Skeletal muscle satellite cell (primary cell): ENCODE results near the gene C3orf22.

Source experiments
- H3K27me3 ChIP-seq: 2 replicates; pipeline ENCODE4 v1.7.0; 2013; ENCODE audit warnings: low read length; ENCODE audit not compliant: control insufficient read depth, insufficient read depth
- H3K36me3 ChIP-seq: 2 replicates; pipeline ENCODE4 v1.7.0; 2013; ENCODE audit warnings: mild to moderate bottlenecking, control low read depth, low read length; ENCODE audit not compliant: insufficient read depth
- H3K4me1 ChIP-seq: 2 replicates; pipeline ENCODE4 v1.7.0; 2013; ENCODE audit warnings: low read length; ENCODE audit not compliant: control insufficient read depth, insufficient read depth
- H3K4me2 ChIP-seq: 2 replicates; pipeline ENCODE4 v1.7.0; 2013; ENCODE audit warnings: mild to moderate bottlenecking, low read length
- H3K4me3 ChIP-seq: 2 replicates; pipeline ENCODE4 v1.7.0; 2013; ENCODE audit warnings: low read length
- H3K9ac ChIP-seq: 2 replicates; pipeline ENCODE4 v1.7.0; 2013; ENCODE audit warnings: mild to moderate bottlenecking, low read depth, low read length, moderate library complexity
- H3K9me3 ChIP-seq: replicated peaks from 2 replicates; pipeline ENCODE4 v1.7.0; 2013; ENCODE audit warnings: mild to moderate bottlenecking, control low read depth, low read length

C3orf22 gene

DNA sequence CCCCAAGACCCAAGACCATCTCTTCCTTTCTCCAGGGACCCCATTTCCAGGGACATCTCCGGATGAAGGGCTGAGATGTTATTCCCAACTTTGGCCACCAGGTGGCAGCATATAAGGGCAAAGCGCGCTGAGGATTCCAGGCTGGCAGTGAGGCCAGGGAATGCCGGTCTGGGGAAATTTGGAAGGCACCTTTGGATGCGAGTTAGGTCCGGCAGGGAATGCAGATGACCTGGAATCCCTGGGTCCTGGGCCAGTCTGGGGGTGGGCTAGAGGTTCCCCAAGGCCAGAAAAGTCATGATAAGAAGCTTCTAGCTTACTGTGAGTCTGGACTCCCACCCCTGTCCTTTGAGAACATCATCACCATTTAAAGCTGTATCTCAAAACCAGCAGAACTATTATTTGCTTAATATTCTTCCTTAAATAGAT, 36.4 kb downstream of the C3orf22 start:
- Histone ChIP-seq H3K36me3 (no peaks in the 10 kb centered on the region), H3K9ac (no peak overlapping the region), H3K4me3 (no peak overlapping the region), H3K4me2 (no peak overlapping the region), H3K27me3 (peaks cover 60% of the 10 kb centered on the region), H3K9me3 (no peaks in the 10 kb centered on the region), H3K4me1 (no peaks in the 10 kb centered on the region)

DNA sequence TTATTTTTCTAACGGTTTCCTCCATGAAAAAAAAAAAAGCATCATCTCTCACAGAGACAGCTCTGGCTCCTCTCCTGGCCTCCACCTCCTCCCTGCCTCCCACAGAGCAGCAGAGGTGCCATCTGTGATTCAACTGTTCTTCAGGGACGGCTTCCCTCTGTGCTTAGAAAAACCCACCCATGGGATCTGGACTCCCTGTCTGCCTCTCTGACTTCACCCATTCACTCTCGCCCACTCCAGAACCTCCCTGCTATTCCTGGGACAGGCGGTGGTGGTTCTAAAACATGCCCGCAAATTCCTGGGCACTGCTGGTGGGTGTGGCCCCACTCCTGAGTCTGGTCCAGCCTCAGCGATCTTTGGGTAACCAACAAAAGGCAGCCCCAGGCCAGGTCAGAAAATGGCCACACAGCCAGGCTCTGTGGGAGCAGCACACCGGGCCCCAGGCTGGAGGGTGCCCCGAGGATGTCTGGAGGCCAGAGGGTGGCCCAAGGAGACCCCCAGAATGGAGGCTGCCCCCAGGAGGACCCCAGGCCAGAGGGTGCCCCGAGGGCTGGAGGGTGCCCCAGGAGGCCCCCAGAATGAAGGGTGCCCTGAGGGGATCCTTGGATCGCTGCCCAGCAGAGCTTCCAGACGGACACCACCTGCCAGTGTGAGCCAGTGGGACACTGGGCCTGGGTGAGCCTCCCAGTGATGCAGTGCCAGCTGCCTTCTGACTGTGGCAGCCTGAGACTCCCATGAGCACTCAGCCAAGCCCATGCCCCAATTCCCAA, 37.4 kb downstream of the C3orf22 start:
- Histone ChIP-seq H3K27me3 (peaks cover 54% of the 10 kb centered on the region), H3K4me2 (no peak overlapping the region), H3K4me3 (no peak overlapping the region), H3K4me1 (no peaks in the 10 kb centered on the region), H3K9me3 (no peaks in the 10 kb centered on the region), H3K9ac (no peak overlapping the region), H3K36me3 (no peaks in the 10 kb centered on the region)

DNA sequence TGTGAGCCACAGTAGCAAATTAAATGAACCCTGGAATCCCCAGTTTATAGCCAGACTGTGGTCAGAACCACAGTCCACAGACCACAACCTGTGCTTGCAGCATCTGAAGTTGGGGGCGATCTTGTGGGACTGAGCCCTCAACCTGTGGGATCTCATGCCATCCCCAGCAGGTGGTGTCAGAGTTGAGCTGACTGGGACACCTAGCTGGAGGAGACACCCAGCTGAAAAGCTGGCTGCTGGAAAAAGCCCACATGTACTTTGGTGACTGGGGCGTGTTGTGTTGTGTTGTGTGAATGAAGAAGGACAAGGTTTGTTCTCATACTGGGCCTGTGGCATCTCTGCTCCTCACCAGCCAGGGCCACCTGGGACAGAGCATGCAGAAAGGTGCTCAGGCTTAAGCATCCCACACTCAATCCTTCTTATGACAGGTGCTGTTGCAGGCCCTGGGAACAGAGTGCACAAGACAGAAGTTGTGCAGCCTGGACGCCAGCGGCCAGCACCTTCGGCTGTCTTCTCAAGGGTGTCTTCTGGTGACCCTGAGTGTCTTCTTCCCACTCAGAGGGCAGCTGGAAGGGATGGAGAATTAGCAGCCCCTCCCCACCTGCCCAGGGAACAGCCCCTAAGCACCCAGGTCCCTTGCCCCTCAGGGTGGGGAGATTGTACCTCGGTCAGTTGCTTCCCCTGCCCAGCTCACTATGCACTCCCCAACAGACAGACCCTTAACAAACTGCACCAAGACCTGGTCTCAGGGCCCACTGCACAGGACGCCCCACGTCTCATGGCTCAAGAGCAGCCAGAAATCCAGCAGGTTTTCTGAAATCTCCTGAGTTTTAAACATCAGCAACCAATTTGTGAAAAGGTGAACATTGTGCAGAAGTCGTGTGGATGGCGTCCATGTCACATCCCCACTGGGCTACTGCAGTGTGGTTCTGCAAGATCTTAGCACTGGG, 39.0 kb downstream of the C3orf22 start:
- Histone ChIP-seq H3K36me3 (no peaks in the 10 kb centered on the region), H3K4me3 (no peak overlapping the region), H3K4me2 (no peak overlapping the region), H3K9me3 (no peaks in the 10 kb centered on the region), H3K9ac (no peak overlapping the region), H3K4me1 (no peaks in the 10 kb centered on the region), H3K27me3 (peaks cover 42% of the 10 kb centered on the region)

DNA sequence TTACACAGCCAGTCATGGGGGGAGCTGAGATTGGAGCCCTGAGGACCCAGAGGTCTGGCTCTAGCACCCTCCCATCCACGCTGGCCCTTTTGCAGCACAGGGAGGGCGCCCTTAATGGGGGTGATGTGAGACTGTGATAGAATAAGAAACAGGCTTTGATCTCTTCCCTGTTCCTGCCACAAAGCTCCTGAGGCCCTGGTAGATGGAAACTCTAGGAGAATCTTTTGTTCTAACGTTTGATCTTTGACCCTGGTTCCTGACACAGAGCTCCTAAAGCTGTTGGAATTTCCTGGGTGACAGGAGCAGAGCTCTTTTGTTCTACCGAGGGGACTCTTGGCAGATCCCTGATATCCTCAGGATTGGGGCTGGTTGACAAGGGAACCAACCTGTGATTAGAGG, 40.0 kb downstream of the C3orf22 start:
- no peaks in the 10 kb centered on the region for H3K36me3 ChIP-seq
- no peaks in the 10 kb centered on the region for H3K9me3 ChIP-seq
- H3K4me1 ChIP-seq, result no peaks in the 10 kb centered on the region
- H3K9ac ChIP-seq, result no peak overlapping the region
- peaks cover 33% of the 10 kb centered on the region for H3K27me3 ChIP-seq
- no peak overlapping the region for H3K4me3 ChIP-seq
- H3K4me2 ChIP-seq, result no peak overlapping the region

DNA sequence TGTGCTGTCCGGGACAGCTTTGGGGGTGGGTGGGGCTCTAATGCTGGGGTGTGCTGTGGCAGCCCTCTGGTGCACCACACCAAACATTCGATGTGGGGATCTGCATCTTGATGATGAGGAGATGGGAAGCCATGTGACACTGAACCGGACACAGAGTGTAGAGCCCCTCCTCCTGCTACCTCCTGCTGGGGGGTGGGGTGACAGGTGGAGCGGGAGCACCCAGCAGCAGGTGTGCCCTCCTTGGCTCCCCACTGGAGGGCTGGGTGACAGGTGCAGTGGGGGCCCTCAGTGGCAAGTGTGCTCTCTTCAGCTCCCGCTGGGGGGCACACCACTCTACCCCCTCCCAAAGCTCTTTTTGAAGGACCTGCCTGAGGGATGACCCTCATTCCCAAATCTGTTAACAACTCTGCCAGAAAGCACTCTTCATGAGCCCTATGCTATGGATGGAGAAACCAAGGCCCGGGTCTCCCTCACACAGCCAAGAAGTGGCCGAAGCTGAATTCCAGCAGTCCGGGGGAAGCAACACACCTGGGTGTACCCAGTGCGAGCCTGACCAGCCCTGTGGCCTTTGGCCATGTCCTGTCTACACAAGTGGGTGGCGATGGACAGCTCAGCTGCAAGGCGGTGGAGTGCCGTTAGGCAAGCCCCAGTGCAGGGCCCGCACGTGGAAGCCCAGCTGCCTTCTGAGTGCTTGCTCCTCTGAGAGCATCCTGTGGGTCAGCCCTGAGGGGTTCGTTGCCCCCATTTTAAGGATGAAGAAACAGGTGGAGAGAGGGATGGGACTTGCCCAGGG, 40.5 kb downstream of the C3orf22 start:
- Histone ChIP-seq H3K4me3 (no peak overlapping the region), H3K27me3 (peaks cover 27% of the 10 kb centered on the region), H3K4me1 (no peaks in the 10 kb centered on the region), H3K9me3 (no peaks in the 10 kb centered on the region), H3K4me2 (no peak overlapping the region), H3K36me3 (no peaks in the 10 kb centered on the region), H3K9ac (no peak overlapping the region)

DNA sequence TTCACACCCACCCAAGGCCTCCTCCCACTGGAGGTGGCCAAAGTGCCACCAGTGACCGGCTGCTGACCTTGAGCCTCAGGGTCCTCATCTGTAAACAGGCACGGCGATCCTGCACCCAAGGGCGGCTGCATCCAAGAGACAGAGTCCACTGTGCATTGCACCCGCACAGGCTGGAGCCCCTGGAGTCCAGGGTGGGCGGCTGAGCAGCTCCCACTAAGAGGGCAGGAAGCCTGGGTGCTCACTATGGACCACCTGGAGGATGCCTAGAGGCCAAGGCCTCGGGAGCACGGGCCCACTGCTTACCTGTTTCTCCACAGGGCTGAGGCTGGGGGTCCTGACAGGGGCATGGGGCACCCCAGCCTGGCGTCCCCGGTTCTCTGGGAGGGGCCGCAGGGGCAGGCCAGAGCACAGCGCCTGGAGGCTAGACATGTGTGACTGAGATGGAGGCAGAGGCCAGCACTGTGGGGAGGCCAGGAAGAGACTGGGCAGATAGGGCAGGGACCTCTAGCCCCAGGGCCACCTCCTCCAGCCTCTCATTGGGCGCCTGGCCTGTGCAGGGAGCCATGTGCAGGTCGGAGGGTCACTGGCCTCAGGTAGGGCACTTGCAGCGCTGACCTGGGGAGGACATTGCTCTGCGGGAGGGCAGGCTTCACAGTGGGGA, 41.3 kb downstream of the C3orf22 start, which contains the start of gene UROC1:
Gene UROC1, minus strand, starts transcription at position 483 of the 661 bp plus-strand sequence. Its CDS starts 54 bp downstream, at position 429.
- Histone ChIP-seq H3K4me3 (no peak within 1 kb of the TSS), H3K36me3 (no peaks in the 10 kb centered on the region), H3K27me3 (peaks cover 21% of the 10 kb centered on the region), H3K4me1 (no peaks in the 10 kb centered on the region), H3K4me2 (no peak within 1 kb of the TSS), H3K9me3 (no peaks in the 10 kb centered on the region), H3K9ac (no peak within 1 kb of the TSS)

DNA sequence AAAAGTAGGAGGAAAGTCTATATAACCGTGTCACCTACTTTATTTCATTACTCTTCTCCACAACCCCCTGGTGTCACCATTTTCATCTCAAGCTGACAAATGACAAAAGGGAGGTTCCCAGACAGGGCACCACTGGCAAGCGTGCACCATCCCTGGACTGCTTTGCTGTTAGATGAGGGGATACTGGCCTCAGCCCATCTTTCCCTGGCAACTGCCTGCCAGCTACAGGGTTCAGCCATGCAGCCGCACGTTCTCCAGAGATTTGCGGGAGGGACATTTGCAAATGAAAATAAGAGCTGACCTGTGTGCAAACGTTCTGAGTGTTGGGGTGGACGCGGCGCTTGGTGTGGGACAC, 41.8 kb downstream of the C3orf22 start:
- no peak overlapping the region for H3K9ac ChIP-seq
- no peak overlapping the region for H3K4me2 ChIP-seq
- H3K4me1 ChIP-seq, result no peaks in the 10 kb centered on the region
- no peaks in the 10 kb centered on the region for H3K9me3 ChIP-seq
- no peaks in the 10 kb centered on the region for H3K36me3 ChIP-seq
- peaks cover 21% of the 10 kb centered on the region for H3K27me3 ChIP-seq
- no peak overlapping the region for H3K4me3 ChIP-seq

DNA sequence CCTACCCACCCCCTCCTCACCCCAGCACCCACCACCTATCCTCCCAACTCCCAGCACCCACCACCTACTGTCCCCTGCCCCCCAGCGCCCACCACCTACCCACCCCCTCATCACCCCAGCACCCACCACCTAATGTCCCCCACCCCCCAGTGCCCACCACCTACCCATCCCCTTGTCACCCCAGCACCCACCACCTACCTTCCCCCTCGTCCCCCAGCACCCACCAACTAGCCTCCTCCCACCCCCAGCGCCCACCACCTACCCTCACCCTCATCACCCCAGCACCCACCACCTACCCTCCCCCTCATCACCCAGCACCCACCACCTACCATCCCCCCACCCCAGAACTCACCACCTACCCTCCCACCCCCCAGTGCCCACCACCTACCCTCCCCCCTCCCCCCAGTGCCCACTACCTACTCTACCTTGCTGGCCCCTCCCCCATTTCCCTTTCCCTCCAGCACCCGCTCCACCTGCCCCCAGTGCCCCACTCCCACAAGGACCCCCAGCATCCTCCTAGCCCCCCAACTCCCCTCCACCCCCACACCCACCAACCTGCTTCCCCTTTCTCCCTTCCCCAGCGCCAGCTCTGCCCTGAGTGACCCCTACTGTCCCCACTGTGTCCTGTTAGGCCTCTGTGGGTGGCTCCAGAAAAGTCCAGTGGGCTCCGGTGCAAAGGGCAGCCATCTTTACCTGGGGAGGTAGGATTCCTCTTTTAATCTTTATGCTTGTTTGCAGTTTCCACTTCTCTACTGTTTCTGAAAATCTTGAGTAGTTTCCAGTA, 42.4 kb downstream of the C3orf22 start:
- Histone ChIP-seq H3K27me3 (peaks cover 25% of the 10 kb centered on the region), H3K9me3 (no peaks in the 10 kb centered on the region), H3K9ac (no peak overlapping the region), H3K4me2 (no peak overlapping the region), H3K4me1 (no peaks in the 10 kb centered on the region), H3K36me3 (no peaks in the 10 kb centered on the region), H3K4me3 (no peak overlapping the region)

DNA sequence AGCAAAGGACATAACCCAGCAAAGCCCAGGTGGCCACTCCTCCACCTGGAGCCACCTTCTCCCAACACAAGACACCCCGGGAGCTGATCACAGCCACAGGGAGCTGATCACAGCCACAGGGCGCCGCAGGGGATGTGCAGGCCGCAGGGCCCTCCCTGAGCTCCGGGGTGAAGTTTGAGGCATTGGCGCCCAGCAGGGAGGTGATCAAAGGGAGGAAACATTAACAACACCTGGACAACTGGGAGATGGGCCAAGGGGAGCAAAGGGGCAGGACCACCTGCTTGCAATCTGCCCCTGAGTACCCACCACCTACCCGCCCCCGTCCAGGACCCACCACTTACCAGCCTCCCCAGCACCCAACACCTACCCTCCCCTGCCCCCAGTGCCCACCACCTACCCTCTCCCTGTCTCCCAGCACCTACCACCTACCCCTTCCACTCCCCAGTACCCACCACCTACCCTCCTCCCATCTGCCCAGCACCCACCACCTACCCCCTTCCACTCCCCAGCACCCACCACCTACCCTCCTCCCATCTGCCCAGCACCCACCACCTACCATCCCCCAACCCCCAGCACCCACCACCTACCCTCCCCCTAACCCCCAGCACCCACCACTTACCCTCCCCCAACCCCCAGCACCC, 43.5 kb downstream of the C3orf22 start:
- Histone ChIP-seq H3K4me1 (no peaks in the 10 kb centered on the region), H3K4me3 (no peak overlapping the region), H3K9ac (no peak overlapping the region), H3K4me2 (no peak overlapping the region), H3K9me3 (no peaks in the 10 kb centered on the region), H3K36me3 (no peaks in the 10 kb centered on the region), H3K27me3 (peaks cover 28% of the 10 kb centered on the region)

DNA sequence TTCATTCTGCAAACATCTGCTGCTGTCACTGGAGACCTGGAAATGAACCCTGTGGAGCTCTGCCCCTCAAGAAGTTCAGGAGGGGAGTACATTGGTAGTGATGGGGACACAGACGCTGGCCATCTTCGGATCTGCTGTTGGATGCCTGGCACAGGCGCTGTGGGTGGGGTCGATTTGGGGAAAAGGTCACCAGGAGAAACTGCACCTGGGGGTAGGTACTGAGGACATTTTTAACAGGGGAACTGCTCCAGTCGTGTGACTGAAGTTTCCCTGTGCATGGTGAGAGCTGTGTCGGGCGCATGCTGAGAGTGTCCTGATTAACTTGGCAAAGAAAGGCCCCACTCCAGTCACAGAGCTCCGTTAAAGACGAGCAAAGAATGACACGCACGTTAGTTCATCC, 44.6 kb downstream of the C3orf22 start:
- Histone ChIP-seq H3K9me3 (no peaks in the 10 kb centered on the region), H3K4me2 (no peak overlapping the region), H3K9ac (no peak overlapping the region), H3K27me3 (peaks cover 21% of the 10 kb centered on the region), H3K36me3 (no peaks in the 10 kb centered on the region), H3K4me3 (no peak overlapping the region), H3K4me1 (no peaks in the 10 kb centered on the region)
